Chondrocyte (in vitro differentiated cells): ENCODE data around the gene ST6GALNAC6. TPM values are rescaled to one million over a fixed set of nuclear protein-coding genes. Genes with fewer than 3 reads are reported as not detected.

Experiments used
- DNase-seq: peaks from one replicate; pipeline ENCODE4 v3.0.0; 2021; ENCODE audit warnings: mixed read lengths, low spot score
- H3K27ac Mint-ChIP-seq: one replicate; pipeline ENCODE4 v1.8.0; 2021; ENCODE audit warnings: mild to moderate bottlenecking, moderate library complexity, mixed read lengths; ENCODE audit not compliant: unreplicated experiment
- H3K27me3 Mint-ChIP-seq: 2 replicates; pipeline ENCODE4 v1.8.0; 2021; ENCODE audit warnings: low read depth, mixed read lengths
- H3K36me3 Mint-ChIP-seq: 2 replicates; pipeline ENCODE4 v1.8.0; 2021; ENCODE audit warnings: low read depth, mixed read lengths
- H3K4me1 Mint-ChIP-seq: 2 replicates; pipeline ENCODE4 v1.8.0; 2021; ENCODE audit warnings: low read depth, mild to moderate bottlenecking, mixed read lengths
- H3K4me3 Mint-ChIP-seq: one replicate; pipeline ENCODE4 v1.8.0; 2021; ENCODE audit warnings: mild to moderate bottlenecking, moderate library complexity, mixed read lengths; ENCODE audit not compliant: unreplicated experiment
- H3K9me3 Mint-ChIP-seq: 2 replicates; pipeline ENCODE4 v1.8.0; 2021; ENCODE audit warnings: low read depth, mixed read lengths
- total RNA-seq: library from RNA; stranded (reverse); gene quantifications from 3 replicates; pipeline ENCODE4 v1.2.1, GENCODE V29; 2021
- TF ChIP-seq, protein P1 (sequence below): fragments of 200-600 bp; sonication (generic); IDR thresholded peaks from 2 replicates; pipeline ENCODE4 v1.5.0; 2021; ENCODE audit warnings: antibody characterized with exemption, mild to moderate bottlenecking, moderate library complexity

Gene ST6GALNAC6
- total RNA-seq, 1 donor from 2014 or later = 47.5 TPM

DNA sequence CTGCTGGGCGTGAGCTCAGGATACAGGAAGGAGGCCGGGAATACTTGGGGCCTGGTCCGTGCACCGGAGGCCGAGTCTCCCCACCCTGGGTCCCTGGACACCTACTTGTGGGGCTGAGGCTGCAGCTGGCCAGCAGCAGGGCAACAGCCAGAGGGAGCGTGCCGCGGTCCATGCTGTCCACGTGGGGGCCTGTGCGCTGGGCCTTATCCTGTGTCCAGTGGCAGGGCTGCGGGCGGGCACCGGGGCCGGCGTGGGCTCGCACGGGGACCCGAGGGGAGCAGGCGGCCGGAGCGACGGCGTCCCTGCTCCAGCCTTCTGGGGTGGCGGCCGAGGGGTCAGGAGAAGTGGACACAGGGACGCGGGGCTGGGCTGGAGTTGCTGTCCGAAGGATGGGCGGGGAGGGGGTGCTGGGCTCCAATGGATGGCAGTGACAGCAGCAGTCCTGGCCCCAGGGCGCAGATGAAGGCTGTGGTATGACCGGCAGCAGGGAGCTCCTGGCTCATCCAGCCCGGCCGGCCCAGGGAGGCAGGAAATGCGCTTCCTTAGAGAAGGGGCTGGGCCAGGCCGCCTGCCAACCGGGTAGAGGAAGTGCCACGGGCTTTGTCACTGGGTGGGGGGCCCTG, 45.1 kb downstream of the ST6GALNAC6 start, which contains the start of gene ENG:
ENG (minus strand) TSS at position 475 of the 623 bp plus-strand sequence; CDS start at position 172, 303 bp downstream.
- Mint-ChIP-seq H3K27me3 (no peaks in the 10 kb centered on the region), H3K36me3 (peaks cover 5% of the 10 kb centered on the region), H3K4me3 (peak within 1 kb of the TSS; percentile 81), H3K27ac (peak within 1 kb of the TSS; percentile 87), H3K9me3 (peaks cover 2% of the 10 kb centered on the region), H3K4me1 (peaks cover 41% of the 10 kb centered on the region)
- no peak for DNase-seq
- TF ChIP-seq, protein P1, sequence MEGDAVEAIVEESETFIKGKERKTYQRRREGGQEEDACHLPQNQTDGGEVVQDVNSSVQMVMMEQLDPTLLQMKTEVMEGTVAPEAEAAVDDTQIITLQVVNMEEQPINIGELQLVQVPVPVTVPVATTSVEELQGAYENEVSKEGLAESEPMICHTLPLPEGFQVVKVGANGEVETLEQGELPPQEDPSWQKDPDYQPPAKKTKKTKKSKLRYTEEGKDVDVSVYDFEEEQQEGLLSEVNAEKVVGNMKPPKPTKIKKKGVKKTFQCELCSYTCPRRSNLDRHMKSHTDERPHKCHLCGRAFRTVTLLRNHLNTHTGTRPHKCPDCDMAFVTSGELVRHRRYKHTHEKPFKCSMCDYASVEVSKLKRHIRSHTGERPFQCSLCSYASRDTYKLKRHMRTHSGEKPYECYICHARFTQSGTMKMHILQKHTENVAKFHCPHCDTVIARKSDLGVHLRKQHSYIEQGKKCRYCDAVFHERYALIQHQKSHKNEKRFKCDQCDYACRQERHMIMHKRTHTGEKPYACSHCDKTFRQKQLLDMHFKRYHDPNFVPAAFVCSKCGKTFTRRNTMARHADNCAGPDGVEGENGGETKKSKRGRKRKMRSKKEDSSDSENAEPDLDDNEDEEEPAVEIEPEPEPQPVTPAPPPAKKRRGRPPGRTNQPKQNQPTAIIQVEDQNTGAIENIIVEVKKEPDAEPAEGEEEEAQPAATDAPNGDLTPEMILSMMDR = peak; percentile 53

GRCh38 chr9:127853312-127854183, 45.9 kb downstream of the ST6GALNAC6 start:
- peaks cover 6% of the 10 kb centered on the region for H3K9me3 Mint-ChIP-seq
- peaks cover 42% of the 10 kb centered on the region for H3K4me1 Mint-ChIP-seq
- no peak for DNase-seq
- TF ChIP-seq, protein P1 = no peak
- H3K36me3 Mint-ChIP-seq = peaks cover 8% of the 10 kb centered on the region
- peak overlapping the region; percentile 81 for H3K4me3 Mint-ChIP-seq
- no peaks in the 10 kb centered on the region for H3K27me3 Mint-ChIP-seq
- H3K27ac Mint-ChIP-seq = peak overlapping the region; percentile 87

GRCh38 chr9:127852829-127853228, 46.6 kb downstream of the ST6GALNAC6 start:
- H3K36me3 Mint-ChIP-seq = peaks cover 8% of the 10 kb centered on the region
- no peaks in the 10 kb centered on the region for H3K27me3 Mint-ChIP-seq
- H3K4me3 Mint-ChIP-seq = peak overlapping the region; percentile 81
- no peak for DNase-seq
- peaks cover 42% of the 10 kb centered on the region for H3K4me1 Mint-ChIP-seq
- TF ChIP-seq, protein P1 = no peak
- H3K27ac Mint-ChIP-seq = no peak overlapping the region
- peaks cover 6% of the 10 kb centered on the region for H3K9me3 Mint-ChIP-seq

- no peak for DNase-seq
- H3K27me3 Mint-ChIP-seq = no peaks in the 10 kb centered on the region
- no peak overlapping the region for H3K27ac Mint-ChIP-seq
- peaks cover 54% of the 10 kb centered on the region for H3K4me1 Mint-ChIP-seq
- H3K36me3 Mint-ChIP-seq = peaks cover 8% of the 10 kb centered on the region
- no peak overlapping the region for H3K4me3 Mint-ChIP-seq
- peaks cover 6% of the 10 kb centered on the region for H3K9me3 Mint-ChIP-seq
- TF ChIP-seq, protein P1 = no peak
Observed at GRCh38 chr9:127850286-127850830, 49.0 kb downstream of the ST6GALNAC6 start.
